GM12878 (cell line): ENCODE measurements around the gene RBPJ. TPM values are rescaled to one million over a fixed set of nuclear protein-coding genes. Genes with fewer than 3 reads are reported as not detected.

ENCODE experiments used
- ATAC-seq: fragments of 200-7000 bp; cut with Tn5 transposase; 3 replicates; pipeline ENCODE4 v1.9.1; 2020; ENCODE audit warnings: mild to moderate bottlenecking, moderate library complexity
- Bru-seq: library from RNA; stranded (reverse); fragments of 400-500 nt; gene quantifications from one replicate; lab custom pipeline; 2021; lab: Mats Ljungman, UMichigan
- BruChase-seq, 2 experiments: library from RNA; stranded (reverse); fragments of 400-500 nt; gene quantifications; one replicate each; lab custom pipeline; 2021; lab: Mats Ljungman, UMichigan
- BruUV-seq: library from RNA; stranded (reverse); fragments of 400-500 nt; replicated peaks from 2 replicates; lab custom pipeline; 2021; lab: Mats Ljungman, UMichigan
- CTCF ChIA-PET: fragments of 300-600 bp; sonication (Branson Sonifier 250); formaldehyde crosslinking; extraction: SDS; loops from one replicate; lab custom pipeline; 2021; ENCODE audit warnings: inconsistent platforms; lab: Yijun Ruan, JAX
- POLR2A ChIA-PET: fragments of 350-600 bp; formaldehyde crosslinking; extraction: SDS; loops from one replicate; lab custom pipeline; 2021; ENCODE audit warnings: inconsistent platforms; lab: Charles Lee
- RAD21 ChIA-PET: fragments of 300-600 bp; sonication (Branson Sonifier 250); formaldehyde crosslinking; loops from one replicate; lab custom pipeline; 2023; ENCODE audit warnings: antibody characterized with exemption; ENCODE audit not compliant: unreplicated experiment; lab: Charles Lee
- SMC1A ChIA-PET: fragments of 300-600 bp; sonication (Branson Sonifier 250); formaldehyde crosslinking; loops from one replicate; lab custom pipeline; 2023; ENCODE audit not compliant: unreplicated experiment, uncharacterized antibody; lab: Charles Lee
- DNase-seq: peaks from one replicate; pipeline ENCODE4 v3.0.0-alpha.2; 2011; ENCODE audit warnings: low read depth, low spot score
- FAIRE-seq: peaks from 3 replicates; lab custom pipeline; 2011; peaks lifted over from hg19 to GRCh38; lab: Jason Lieb, UNC
- H2AFZ ChIP-seq: 2 replicates; pipeline ENCODE4 v1.6.0; 2011; ENCODE audit warnings: low read depth, low read length, control low read depth; ENCODE audit not compliant: control insufficient read depth
- H3K27ac ChIP-seq: 2 replicates; pipeline ENCODE4 v1.5.1; 2011; ENCODE audit warnings: control low read depth; ENCODE audit not compliant: control insufficient read depth, insufficient read depth
- H3K27me3 ChIP-seq, 2 experiments: replicated peaks in 1 of 2; 2 replicates each; pipeline versions ENCODE4 v1.6.0 to v1.6.1; 2011; ENCODE audit warnings: low read length in 1 of 2; ENCODE audit not compliant: control insufficient read depth in 2 of 2, insufficient read depth in 2 of 2
- H3K36me3 ChIP-seq, 2 experiments: 2 replicates each; pipeline ENCODE4 v1.5.1; 2011; ENCODE audit warnings: low read length in 1 of 2; ENCODE audit not compliant: control insufficient read depth in 2 of 2, insufficient read depth in 2 of 2
- H3K4me1 ChIP-seq: 2 replicates; pipeline ENCODE4 v1.6.1; 2011; ENCODE audit warnings: mild to moderate bottlenecking, low read length, moderate library complexity, mixed read lengths; ENCODE audit not compliant: control insufficient read depth, insufficient read depth
- H3K4me2 ChIP-seq: 2 replicates; pipeline ENCODE4 v1.6.0; 2011; ENCODE audit warnings: control low read depth; ENCODE audit not compliant: control insufficient read depth, insufficient read depth
- H3K4me3 ChIP-seq: fragments of 200-600 bp; sonication (generic); 2 replicates; pipeline ENCODE4 v1.5.1; 2016
- H3K79me2 ChIP-seq: 2 replicates; pipeline ENCODE4 v1.6.0; 2011; ENCODE audit warnings: low read length; ENCODE audit not compliant: control insufficient read depth, insufficient read depth
- H3K9ac ChIP-seq: 2 replicates; pipeline ENCODE4 v1.8.0; 2011; ENCODE audit warnings: low read length, control low read depth, mixed read lengths; ENCODE audit not compliant: control insufficient read depth, insufficient read depth
- H3K9me3 ChIP-seq: replicated peaks from 3 replicates; pipeline ENCODE4 v1.5.1; 2011; ENCODE audit warnings: mild to moderate bottlenecking, low read length; ENCODE audit not compliant: control insufficient read depth, insufficient read depth
- H4K20me1 ChIP-seq: 2 replicates; pipeline ENCODE4 v1.6.0; 2011; ENCODE audit not compliant: control insufficient read depth, insufficient read depth
- CHD2 ChIP-seq: IDR thresholded peaks from 2 replicates; pipeline ENCODE4 v1.6.1; 2011; ENCODE audit warnings: low read depth, low read length, improper control_type of control experiment, borderline replicate concordance
- CREM ChIP-seq: IDR thresholded peaks from 2 replicates; pipeline ENCODE4 v1.6.1; 2014; ENCODE audit warnings: antibody characterized with exemption, low read depth
- HCFC1 ChIP-seq: fragments of 150-350 bp; IDR thresholded peaks from 2 replicates; pipeline ENCODE4 v1.6.1; 2014; ENCODE audit warnings: low read length
- JUNB ChIP-seq: IDR thresholded peaks from 2 replicates; pipeline ENCODE4 v1.6.1; 2016; ENCODE audit warnings: antibody characterized with exemption, mild to moderate bottlenecking
- MTA2 ChIP-seq: fragments of 450-650 bp; IDR thresholded peaks from 2 replicates; pipeline ENCODE4 v1.6.1; 2016; ENCODE audit warnings: low read depth, mild to moderate bottlenecking, moderate library complexity
- POU2F2 ChIP-seq: IDR thresholded peaks from 3 replicates; pipeline ENCODE4 v1.6.1; 2011; ENCODE audit warnings: low read depth, mild to moderate bottlenecking, low read length, borderline replicate concordance
- ZNF384 ChIP-seq: IDR thresholded peaks from 2 replicates; pipeline ENCODE4 v1.6.1; 2012; ENCODE audit warnings: low read depth, mild to moderate bottlenecking, low read length, improper control_type of control experiment, borderline replicate concordance
- WGBS: methylation state at CpG from one replicate; pipeline ENCODE4 v1.1.6; 2016; ENCODE audit warnings: low lambda C conversion rate; ENCODE audit not compliant: insufficient replicate concordance, insufficient coverage; ENCODE audit errors: missing lambda C conversion rate; 5-methylcytosine and 5-hydroxymethylcytosine counted together
- in situ Hi-C: fragments of 300-500 bp; cut with MboI; formaldehyde crosslinking; loops from 9 replicates; pipeline ENCODE4 v1.14.3; 2018; ENCODE audit warnings: mixed read lengths
- intact Hi-C: fragments of 100-400 bp; cut with micrococcal nuclease; formaldehyde crosslinking; loops from one replicate; pipeline ENCODE4 v1.14.2; 2022; ENCODE audit not compliant: unreplicated experiment
- long read RNA-seq, 2 experiments: library from polyadenylated mRNA; unstranded; transcript quantifications; one replicate each; pipeline ENCODE4 v2.0.0, GENCODE V29; 2019 to 2020
- polyA minus RNA-seq, 3 experiments: library from RNA; depleted of rRNA, polyadenylated mRNA; stranded (reverse); fragments of >200 nt; gene quantifications; 2 replicates each; pipeline ENCODE4 v1.2.3, GENCODE V29; 2011
- polyA plus RNA-seq, 11 experiments: library from polyadenylated mRNA; depleted of rRNA in 4 of 11; unstranded in 6 of 11; stranded (reverse) in 5 of 11; fragments of >200 nt; fragmentation: Nextera tagmentation in 4 of 11; fragmentation: Illumina TruSeq in 1 of 11; extraction: Ambion mirVana in 4 of 11; extraction: Trizol in 1 of 11; gene quantifications; 1 replicate in 1 of 11; 2 replicates in 10 of 11; pipeline versions ENCODE4 v1.2.1 to v1.2.3, GENCODE V29; 2011 to 2016; ENCODE audit warnings: inconsistent platforms in 2 of 11, missing spikeins in 2 of 11, low read depth in 1 of 11
- total RNA-seq, 4 experiments: library from RNA; depleted of rRNA in 3 of 4; stranded (reverse); fragments of >200 nt in 3 of 4; fragmentation: Illumina TruSeq in 1 of 4; extraction: Trizol in 1 of 4; gene quantifications; 2 replicates each; pipeline versions ENCODE4 v1.2.1 to v1.2.3, GENCODE V29; 2013 to 2021
- TF ChIP-seq, protein P1 (sequence below): fragments of 450-650 bp; IDR thresholded peaks from 2 replicates; pipeline ENCODE4 v1.6.1; 2017; ENCODE audit warnings: mild to moderate bottlenecking, moderate library complexity
- TF ChIP-seq, protein P2 (sequence below): fragments of 450-650 bp; IDR thresholded peaks from 2 replicates; pipeline ENCODE4 v1.6.1; 2017; ENCODE audit warnings: mild to moderate bottlenecking

RBPJ gene
- total RNA-seq (2013; cell fraction: nucleolus; rRNA removed): 313 and 326 TPM in 2 replicates
- 24.5 and 31.6 TPM in 2 replicates for total RNA-seq (2014; rRNA removed)
- total RNA-seq (2014; rRNA removed; fragmentation: Illumina TruSeq; extraction: Trizol): 33.0 and 33.6 TPM in 2 replicates
- total RNA-seq (2021): 43.9 and 46.5 TPM in 2 replicates
- 28.0 TPM for polyA plus RNA-seq (2011; ENCODE audit: low read depth)
- polyA plus RNA-seq (2011; rRNA removed): 87.6 and 109 TPM in 2 replicates
- 38.0 and 41.1 TPM in 2 replicates for polyA plus RNA-seq (2011; cell fraction: cytosol; rRNA removed)
- polyA plus RNA-seq (2011; cell fraction: nucleus; rRNA removed): 62.9 and 108 TPM in 2 replicates
- polyA plus RNA-seq (2012): 50.2 and 56.7 TPM in 2 replicates
- polyA plus RNA-seq (2014; fragmentation: Illumina TruSeq; extraction: Trizol): 46.3 and 53.9 TPM in 2 replicates
- 10 to 100 TPM; 24.8 to 39.2 TPM for polyA plus RNA-seq (2014; fragmentation: Nextera tagmentation; extraction: Ambion mirVana)
- polyA plus RNA-seq (2014; rRNA removed): 20.7 and 26.0 TPM in 2 replicates
- polyA plus RNA-seq (2016; fragmentation: Nextera tagmentation; extraction: Ambion mirVana): 10 to 100 TPM; 58.3 to 60.6 TPM
- polyA minus RNA-seq (2011; rRNA and poly(A)+ RNA removed): 66.1 and 88.3 TPM in 2 replicates
- polyA minus RNA-seq (2011; cell fraction: cytosol; rRNA and poly(A)+ RNA removed): 21.9 and 28.4 TPM in 2 replicates
- polyA minus RNA-seq (2011; cell fraction: nucleus; rRNA and poly(A)+ RNA removed): 85.2 and 121 TPM in 2 replicates
- percentile 91 among the genes with signal in this experiment for Bru-seq, nascent RNA
- percentile 93 among the genes with signal in this experiment for BruChase-seq, experiment 1, labeled RNA remaining after a 6-hour chase
- BruChase-seq, experiment 2, labeled RNA remaining after a 2-hour chase: percentile 93 among the genes with signal in this experiment
- long read RNA-seq, experiment 1, full-length matches to known transcripts: 20 of 35 reads
- long read RNA-seq, experiment 1, partial matches to known transcripts: 9 of 35 reads
- long read RNA-seq, experiment 1, other reads (novel, unspliced or antisense): 6 of 35 reads
- long read RNA-seq, experiment 2, full-length matches to known transcripts: 157 of 247 reads
- long read RNA-seq, experiment 2, partial matches to known transcripts: 33 of 247 reads
- long read RNA-seq, experiment 2, other reads (novel, unspliced or antisense): 57 of 247 reads

DNA sequence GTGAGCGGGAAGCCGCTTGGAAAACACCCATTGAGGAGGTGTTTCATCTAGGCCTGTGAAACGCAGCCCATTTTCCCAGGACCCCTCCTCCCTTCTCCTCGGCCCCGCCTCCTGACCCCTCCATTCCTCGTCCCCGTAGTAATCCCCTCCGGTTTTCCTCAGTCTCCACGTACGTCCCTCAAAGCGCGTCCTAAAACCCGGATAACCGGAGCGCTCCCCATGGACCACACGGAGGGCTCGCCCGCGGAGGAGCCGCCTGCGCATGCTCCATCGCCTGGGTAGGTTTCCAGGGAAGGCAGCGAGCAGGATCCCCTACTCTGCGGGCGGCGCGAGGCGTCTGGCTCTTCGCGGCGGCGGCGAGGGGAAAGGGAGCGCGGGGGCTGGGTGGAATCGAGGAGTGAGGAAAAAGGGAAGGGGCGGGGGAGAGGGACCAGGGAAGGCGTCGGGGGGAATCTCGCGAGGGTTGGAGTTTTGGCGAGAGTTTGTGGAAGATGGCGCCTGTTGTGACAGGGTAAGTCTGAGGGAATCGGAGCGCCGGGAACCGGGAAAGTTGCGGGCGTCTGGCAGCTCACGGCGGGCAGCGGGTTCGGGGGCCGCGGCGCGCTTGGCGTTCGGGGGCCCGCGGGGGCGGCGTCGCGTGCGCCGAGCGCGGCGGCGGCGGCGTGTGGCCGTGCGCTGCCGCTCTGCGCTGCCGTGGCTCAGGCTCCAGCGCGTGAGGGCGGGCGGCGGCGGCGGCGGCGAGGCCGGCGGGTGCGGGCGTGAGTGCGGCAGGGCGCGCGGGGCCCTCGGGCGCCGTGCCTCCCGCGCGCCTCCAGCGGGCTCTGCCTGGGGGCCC lies at the start of gene RBPJ:
Gene RBPJ (plus strand): TSS at position 477 of the 835 bp plus-strand sequence. CDS start 15 bp downstream, at position 492.
- Histone ChIP-seq H4K20me1 (0 out of 2 replicates have a peak, but pooled peaks cover 3% of the 10 kb centered on the region), H3K4me1 (no peaks in the 10 kb centered on the region), H3K4me2 (peak within 1 kb of the TSS; percentile 97), H2AFZ (peak within 1 kb of the TSS; percentile 87), H3K36me3 (no peaks in the 10 kb centered on the region), H3K9me3 (peaks cover 9% of the 10 kb centered on the region), H3K27me3 (no peaks in the 10 kb centered on the region), H3K79me2 (peaks cover 55% of the 10 kb centered on the region), H3K27ac (peak within 1 kb of the TSS; percentile 97), H3K4me3 (peak within 1 kb of the TSS; percentile 98), H3K9ac (peak within 1 kb of the TSS; percentile 94)
- in situ Hi-C loops (loop anchor here (5.0 kb wide), 2 partner anchors 188 to 248 kb away; no protein-coding TSS in a partner anchor), intact Hi-C loops (loop anchor here (1.0 kb wide), 1 partner anchor 123 kb away; no protein-coding TSS in a partner anchor)
- POLR2A ChIA-PET: interaction anchor here (0.8 to 2.2 kb wide), 6 partner anchors 9 to 246 kb away, joined by 3 to 7 read pairs (median 5); no protein-coding TSS in a partner anchor
- ATAC-seq (peak; percentile 45), DNase-seq (peak; percentile 50), FAIRE-seq (no peak)
- no TSS peak for BruUV-seq
- CTCF ChIA-PET: interaction anchor here (0.8 to 4.5 kb wide), 10 partner anchors 9 to 261 kb away, joined by 3 to 33 read pairs (median 4); no protein-coding TSS in a partner anchor
- under 1% methylated on average over 32 of the region's 102 CpGs for WGBS
- SMC1A ChIA-PET: interaction anchor here (0.6 to 2.9 kb wide), 11 partner anchors 10 to 260 kb away, joined by 3 to 24 read pairs (median 3); no protein-coding TSS in a partner anchor
- RAD21 ChIA-PET: interaction anchor here (0.6 to 2.9 kb wide), 14 partner anchors 10 to 320 kb away, joined by 3 to 34 read pairs (median 4); no protein-coding TSS in a partner anchor
- TF ChIP-seq, protein P1, sequence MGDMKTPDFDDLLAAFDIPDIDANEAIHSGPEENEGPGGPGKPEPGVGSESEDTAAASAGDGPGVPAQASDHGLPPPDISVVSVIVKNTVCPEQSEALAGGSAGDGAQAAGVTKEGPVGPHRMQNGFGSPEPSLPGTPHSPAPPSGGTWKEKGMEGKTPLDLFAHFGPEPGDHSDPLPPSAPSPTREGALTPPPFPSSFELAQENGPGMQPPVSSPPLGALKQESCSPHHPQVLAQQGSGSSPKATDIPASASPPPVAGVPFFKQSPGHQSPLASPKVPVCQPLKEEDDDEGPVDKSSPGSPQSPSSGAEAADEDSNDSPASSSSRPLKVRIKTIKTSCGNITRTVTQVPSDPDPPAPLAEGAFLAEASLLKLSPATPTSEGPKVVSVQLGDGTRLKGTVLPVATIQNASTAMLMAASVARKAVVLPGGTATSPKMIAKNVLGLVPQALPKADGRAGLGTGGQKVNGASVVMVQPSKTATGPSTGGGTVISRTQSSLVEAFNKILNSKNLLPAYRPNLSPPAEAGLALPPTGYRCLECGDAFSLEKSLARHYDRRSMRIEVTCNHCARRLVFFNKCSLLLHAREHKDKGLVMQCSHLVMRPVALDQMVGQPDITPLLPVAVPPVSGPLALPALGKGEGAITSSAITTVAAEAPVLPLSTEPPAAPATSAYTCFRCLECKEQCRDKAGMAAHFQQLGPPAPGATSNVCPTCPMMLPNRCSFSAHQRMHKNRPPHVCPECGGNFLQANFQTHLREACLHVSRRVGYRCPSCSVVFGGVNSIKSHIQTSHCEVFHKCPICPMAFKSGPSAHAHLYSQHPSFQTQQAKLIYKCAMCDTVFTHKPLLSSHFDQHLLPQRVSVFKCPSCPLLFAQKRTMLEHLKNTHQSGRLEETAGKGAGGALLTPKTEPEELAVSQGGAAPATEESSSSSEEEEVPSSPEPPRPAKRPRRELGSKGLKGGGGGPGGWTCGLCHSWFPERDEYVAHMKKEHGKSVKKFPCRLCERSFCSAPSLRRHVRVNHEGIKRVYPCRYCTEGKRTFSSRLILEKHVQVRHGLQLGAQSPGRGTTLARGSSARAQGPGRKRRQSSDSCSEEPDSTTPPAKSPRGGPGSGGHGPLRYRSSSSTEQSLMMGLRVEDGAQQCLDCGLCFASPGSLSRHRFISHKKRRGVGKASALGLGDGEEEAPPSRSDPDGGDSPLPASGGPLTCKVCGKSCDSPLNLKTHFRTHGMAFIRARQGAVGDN: no peak
- TF ChIP-seq CHD2 (peak; percentile 98), HCFC1 (peak; percentile 54), CREM (peak; percentile 43; the same call in 1 of the 2 replicates), POU2F2 (0 out of 3 replicates have a peak, but pooled peaks have one; percentile 3), MTA2 (peak; percentile 52), ZNF384 (no peak), JUNB (no peak)
- TF ChIP-seq, protein P2, sequence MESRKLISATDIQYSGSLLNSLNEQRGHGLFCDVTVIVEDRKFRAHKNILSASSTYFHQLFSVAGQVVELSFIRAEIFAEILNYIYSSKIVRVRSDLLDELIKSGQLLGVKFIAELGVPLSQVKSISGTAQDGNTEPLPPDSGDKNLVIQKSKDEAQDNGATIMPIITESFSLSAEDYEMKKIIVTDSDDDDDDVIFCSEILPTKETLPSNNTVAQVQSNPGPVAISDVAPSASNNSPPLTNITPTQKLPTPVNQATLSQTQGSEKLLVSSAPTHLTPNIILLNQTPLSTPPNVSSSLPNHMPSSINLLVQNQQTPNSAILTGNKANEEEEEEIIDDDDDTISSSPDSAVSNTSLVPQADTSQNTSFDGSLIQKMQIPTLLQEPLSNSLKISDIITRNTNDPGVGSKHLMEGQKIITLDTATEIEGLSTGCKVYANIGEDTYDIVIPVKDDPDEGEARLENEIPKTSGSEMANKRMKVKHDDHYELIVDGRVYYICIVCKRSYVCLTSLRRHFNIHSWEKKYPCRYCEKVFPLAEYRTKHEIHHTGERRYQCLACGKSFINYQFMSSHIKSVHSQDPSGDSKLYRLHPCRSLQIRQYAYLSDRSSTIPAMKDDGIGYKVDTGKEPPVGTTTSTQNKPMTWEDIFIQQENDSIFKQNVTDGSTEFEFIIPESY: no peak
